Activated CD4-positive, alpha-beta T cell treated with anti-CD3 and anti-CD28 coated beads, Interleukin-2, amount 50 U/mL, for 24 hours (primary cell): ENCODE measurements around the gene ANXA10.
A peak's percentile ranks its signal among the peaks of the same experiment; 100 is the strongest.
"Not testable (repeated sequence)": the region's sequence is repeated elsewhere in the genome, so short reads cannot be mapped to it uniquely, and the experiment has no call there.

Experiments used
- DNase-seq, 2 donors: peaks; one replicate each; pipeline ENCODE4 v3.0.0-alpha.2; 2020; ENCODE audit warnings: low read depth in 1 of 2, low spot score in 1 of 2

The ANXA10 gene

DNA sequence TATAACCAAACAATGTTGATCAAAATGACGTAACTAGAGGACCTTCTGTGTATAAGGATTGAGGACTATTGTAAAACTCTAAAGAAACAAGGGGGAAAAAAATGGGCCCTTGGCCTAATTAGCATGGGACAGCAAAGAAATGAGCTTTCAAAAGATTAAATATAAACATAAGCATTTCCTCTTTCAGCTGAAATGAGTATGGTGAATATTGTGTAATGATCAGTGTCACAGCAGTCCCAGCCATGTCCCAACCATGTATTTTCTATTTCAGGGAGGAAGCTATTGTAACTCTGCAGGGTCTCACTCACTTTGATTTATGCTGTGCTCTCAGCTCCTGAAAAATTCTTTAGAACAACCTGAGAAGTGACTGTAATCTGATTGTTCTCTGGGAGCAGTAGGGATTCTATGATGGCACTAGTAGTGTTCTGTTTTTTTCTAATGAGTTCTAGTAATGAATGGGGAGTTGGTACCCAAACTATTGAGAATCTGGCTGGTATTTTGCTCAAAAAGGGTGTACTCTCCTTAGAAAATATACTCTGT lies 25.8 kb downstream of the ANXA10 start:
- no peak for DNase-seq

DNA sequence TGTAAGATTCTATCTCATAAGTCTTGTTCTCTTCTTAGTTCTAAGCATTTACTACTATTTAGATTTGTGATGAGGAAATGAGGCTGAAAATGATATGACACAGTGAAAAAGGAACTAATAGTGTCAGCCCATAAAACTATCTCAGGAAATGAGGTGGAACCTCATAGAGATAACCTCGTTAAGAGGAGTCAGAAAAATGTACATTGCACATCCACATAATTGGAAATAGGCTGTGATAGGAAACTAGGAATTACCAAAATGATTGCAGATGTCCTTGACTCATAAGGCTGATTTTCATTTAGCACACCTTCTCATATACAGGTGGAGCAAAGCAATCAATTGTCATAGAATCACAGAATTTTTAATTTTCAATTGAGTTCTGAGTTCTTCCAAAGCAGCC lies 26.8 kb downstream of the ANXA10 start:
- no peak for DNase-seq

DNA sequence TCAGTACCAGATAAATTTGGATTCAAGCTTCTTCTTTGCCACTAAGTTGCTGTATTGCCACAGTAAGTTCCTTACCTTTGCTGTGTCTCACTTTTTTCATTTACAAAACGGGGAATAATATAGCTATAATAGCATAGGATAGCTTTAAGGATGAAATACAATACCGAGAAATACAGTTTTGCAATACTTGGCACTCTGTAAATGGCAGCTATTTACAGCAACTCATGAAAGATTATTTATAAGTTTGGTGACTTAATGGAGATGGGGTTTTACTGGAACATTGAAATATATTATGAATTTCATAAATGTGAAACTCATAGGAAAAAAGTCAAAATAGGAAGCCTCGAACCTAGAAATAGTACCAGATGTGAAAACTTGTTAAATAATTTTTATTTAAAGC lies 27.6 kb downstream of the ANXA10 start:
- no peak for DNase-seq

DNA sequence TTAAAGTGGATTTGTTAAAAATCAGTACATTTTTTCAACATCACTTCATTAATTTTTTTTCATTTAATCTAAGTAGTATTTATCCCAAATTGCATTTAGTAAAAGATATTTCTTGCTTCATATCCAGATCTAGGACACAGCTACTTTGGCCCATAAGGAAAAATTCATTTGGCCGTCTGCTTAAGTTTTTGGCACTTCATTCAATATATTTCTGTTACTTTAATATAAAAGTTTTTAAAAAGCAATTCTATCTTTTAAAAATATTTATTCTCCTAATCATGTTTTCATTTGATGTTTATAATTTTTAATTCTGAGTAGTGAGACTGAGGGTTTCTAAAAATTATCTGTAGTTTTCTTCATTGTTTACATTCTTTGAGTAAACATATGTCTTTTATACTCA lies 28.5 kb downstream of the ANXA10 start:
- DNase-seq, result no peak

DNA sequence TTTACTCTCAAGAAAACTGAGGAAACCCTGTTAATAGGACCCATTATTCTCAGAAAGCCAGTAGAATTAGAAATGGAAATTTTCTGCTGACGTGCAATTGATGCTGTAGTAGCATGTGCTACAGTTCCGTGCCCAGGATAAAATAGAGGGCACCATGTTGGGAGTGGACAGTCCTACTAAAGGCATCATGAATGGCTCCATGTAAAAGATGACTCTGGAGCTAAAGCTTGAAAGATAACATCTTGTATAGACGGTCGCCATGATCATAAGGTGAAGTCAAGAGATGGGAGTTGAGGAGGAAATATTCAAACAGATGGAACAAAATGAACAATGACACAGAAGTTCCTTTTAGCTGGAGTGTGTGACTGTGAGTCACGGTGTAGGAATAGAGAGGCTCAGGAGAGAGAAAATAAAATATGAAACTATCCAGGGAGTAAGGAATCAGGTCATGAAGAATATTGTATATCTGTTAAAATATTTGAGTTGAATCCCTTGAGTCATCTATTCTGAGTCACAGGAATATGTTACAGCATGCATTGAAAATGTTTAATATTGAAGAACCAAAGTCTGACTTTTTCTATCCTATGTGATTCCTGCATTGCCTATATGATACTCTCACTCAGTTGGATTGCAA lies 31.8 kb downstream of the ANXA10 start:
- DNase-seq, result no peak

DNA sequence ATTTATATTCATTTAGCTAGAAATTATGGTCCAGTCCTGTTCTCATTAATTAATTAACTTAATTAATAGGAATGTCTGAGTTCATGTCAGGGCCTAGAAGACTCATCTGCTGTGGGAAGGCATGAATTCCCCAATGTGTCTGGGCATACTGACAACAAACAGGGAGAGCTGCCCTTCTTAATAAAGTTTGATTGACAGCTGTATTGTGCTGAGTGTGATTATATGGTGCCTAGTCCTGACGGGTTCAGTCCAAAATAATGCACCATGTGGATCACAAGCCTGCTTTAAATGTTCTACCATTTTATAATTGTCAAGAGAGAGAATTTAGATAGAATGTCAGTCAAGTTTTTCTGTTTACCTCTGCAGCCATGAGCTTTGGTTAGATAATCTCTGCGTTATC lies 34.6 kb downstream of the ANXA10 start:
- no peak for DNase-seq

DNA sequence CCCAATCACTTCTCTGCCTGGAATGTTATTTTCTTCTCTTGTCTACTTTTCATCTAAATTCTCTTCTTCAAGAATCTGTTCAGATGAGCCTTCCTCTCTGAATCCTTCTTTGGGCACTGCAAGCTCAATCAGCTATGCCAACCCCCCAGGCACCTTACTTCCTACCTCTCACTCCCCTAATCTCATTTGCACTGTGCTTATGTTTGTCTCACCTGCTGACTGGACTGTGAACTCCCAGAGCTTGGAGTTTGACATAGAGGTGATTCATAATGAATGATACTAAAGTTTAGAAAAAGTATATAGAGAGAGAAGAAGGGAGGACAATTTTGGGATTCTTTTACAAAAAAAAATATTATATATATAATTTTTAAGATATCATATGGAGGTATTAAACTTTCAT lies 36.3 kb downstream of the ANXA10 start:
- no peak for DNase-seq

DNA sequence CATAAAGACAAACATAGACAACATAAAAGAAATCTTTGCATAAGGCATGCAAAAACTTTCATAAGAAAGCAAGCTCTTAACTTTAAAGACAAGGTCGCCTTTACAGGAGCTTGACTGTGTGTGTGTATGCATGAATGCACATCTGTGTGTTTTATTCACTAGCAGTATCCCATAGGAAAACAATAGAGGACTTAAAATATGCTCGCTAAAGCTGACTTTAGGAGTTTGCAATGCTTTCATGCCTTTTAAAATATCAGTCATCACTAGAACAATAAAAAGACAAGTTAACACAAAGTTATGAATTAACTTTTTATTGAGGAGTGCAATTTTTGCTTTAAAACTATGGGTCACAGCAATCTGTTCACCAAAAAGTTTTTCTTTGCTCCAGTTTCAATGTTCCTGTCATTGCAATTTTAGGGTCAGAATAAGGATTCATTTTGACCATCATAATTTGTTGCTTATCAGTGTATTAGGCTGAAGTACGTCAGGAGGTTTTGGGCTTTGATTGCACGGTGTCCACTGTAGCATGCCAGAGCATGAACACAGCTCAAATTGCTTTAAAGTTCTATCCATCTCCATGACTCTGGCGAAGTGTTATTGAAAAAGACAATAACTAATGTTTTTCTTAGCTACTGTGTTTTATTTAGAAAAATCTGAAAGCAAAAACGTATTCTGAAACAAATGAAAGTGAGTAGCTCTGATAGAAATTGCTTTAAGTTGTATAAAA lies 36.9 kb downstream of the ANXA10 start:
- no peak for DNase-seq

DNA sequence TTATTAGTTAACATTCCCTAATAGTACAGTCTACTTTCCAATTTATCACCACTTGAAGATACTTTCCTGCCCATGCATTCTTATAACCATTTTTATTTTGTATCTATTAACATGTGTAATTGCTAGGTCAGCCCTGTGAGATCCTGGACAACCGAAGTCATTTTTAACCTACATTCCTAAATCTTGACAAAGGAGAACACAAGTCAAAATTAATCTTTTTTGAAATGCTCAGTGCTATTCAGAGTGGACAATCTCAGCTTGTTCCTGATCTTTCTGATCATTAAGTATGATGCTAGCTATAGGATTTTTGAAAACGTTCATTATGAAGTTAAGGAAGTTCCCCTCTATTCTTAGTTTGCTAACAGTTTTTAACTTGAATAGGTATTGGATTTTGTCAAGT lies 37.5 kb downstream of the ANXA10 start:
- no peak for DNase-seq

DNA sequence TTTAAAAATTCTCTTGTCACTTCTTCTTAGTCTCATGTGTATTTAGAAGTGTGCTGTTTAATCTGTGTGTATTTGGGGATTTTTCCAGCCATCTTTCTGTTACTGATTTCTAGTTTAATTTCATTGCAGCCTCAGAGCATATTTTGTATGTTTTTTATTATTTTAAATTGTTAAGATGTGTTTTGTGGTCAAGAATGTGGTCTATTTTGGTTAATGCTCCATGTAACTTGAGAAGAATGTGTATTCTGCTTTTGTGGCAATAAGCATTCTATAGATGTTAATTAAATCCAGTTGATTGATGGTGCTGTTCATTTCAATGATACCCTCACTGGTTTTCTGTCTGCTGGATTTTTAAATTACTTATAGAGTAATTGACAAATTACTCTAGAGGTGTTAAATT lies 38.9 kb downstream of the ANXA10 start:
- no peak for DNase-seq

DNA sequence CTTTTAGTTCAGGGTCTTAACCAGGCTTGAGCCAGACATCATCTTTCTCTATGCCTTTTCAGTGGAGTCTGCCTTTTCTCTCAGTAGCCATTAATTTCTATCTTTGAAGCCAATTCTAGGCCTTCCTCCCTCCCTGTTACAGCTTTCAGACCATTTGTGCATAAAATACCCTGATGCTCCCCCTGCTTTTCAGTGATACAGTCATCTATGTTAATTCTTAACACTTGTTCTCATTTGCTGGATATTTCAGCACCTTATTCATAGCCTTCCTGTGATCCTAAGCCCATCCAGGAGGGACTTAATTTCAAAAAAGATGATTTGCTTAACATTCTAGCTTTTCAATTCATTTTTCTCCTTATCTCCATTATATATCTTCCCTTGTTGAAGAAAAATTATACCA lies 42.3 kb downstream of the ANXA10 start:
- no peak for DNase-seq

DNA sequence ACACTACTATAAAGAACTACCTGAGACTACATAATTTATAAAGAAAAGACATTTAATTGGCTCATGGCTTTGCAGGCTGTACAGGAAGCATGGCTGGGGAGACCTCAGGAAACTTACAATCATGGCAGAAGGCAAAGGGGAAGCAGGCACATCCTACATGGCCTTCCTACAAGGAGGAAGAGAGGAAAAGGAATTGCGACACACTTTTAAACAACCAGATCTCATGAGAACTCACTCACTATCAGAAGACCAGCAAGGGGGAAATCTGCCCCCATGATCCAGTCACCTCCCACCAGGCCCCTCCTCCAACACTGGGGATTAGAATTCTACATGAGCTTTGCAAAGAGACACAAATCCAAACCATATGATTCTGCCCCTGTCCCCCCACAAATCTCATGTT lies 43.5 kb downstream of the ANXA10 start:
- DNase-seq, result not testable (repeated sequence)

DNA sequence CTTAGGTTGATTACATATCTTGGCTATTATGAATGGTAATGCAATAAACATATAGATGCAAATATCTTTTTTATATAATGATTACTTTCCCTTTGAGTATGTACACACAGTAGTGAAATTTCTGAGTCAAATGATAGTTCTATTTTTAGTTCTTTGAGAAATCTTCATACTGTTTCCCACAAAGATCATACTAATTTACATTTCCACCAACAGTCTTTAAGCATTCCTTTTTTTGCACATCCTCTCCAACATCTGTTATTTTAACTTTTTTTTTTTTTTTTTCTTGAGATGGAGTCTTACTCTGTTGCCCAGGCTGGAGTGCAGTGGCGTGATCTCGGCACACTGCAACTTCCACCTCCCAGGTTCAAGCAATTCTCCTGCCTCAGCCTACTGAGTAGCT lies 45.4 kb downstream of the ANXA10 start:
- not testable (repeated sequence) for DNase-seq

DNA sequence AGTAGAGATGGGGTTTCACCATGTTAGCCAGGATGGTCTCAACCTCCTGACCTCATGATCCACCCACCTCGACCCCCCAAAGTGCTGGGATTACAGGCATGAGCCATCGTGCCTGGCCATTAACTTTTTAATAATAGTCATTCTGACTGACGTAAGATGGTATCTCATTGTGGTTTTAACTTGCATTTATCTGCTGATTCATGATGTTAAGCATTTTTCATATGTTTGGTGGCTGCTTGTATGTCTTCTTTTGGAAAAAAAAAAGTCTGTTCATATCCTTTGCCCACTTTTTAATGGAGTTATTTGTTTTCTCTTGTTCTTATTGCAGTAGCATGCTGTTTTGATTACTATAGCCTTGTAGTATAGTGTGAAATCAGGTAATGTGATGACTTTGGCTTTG lies 45.8 kb downstream of the ANXA10 start:
- no peak for DNase-seq

DNA sequence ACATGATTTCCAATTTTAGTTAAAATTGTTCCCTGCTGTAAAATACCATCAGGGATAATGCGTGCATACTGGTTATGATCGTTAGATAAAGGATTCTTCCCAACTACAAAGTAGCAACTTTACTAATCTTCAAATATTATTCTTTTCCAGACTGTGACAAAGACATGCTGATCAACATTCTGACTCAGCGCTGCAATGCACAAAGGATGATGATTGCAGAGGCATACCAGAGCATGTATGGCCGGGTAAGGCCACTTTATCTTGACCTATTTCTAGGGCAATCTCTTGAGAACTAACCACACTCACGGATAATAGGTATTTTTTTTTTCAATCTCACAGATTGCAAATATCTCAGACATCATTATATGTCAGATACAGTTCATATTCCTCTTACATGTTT lies 47.0 kb downstream of the ANXA10 start:
- no peak for DNase-seq

DNA sequence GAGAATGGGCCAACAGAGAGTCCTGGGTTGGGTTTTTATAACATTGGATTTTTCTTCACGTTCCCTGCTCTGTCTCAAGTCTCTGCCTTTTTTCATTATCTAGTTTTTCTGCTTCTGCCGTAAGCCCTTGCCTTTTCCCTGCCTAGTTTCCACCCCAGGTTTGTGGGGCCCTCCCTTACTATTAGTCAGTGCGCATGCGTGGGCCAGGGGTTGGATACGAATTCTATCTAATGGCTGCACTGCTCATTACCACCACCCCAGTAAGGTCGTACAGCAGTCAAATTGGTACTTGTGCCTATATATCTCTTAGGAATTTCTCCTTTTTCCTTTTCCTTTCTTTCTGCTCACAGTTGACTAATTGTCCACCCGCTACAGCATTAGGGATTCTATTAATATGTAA lies 49.4 kb downstream of the ANXA10 start:
- DNase-seq, result no peak

DNA sequence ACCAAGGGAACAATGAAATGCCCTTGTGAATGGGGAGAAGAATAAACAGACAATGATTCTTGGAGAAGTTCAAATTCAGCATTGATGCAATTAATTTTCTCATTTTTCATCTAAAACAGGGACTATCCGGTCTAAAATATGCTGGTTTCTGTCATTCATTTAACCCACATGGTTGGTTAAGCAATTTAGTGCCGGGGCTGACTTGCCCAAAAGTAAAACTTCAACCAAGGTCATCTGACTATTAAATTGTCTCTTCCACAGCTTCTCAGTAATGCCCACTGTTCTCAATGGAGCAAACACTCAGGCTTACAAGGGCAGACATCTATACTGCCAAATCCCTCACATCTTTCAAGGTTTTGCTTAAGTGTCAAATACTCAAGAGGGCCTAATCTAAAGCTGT lies 51.3 kb downstream of the ANXA10 start:
- no peak for DNase-seq

DNA sequence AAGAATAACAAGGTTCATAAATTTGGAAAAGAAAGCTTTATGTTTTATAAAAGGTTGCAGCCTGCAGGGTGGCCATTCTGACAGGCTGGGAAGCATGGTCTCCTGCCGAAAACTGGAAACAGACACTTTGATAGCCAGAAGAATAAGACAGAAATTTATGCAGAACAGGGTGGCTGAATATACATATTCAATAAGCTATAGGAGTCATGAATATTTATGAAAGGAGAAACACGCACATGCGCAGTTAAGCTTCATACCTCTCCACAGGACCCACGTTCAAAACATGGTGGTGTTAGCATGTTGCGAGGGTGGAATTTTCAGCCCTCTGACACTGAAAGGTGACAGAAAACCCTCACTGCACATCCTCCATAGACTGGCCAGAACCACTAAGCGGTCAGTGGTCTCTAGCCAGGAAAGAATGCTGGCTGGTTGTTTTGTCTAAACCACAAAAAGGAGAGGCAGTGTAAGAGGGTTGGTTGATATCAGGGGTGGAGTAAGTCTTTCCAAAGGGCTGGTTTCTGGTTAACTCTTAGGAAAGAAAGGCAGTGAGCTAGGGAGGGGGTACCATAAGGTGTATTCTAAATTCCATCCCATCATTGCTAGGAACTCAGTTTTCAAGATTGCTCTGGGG lies 58.2 kb downstream of the ANXA10 start:
- no peak for DNase-seq

DNA sequence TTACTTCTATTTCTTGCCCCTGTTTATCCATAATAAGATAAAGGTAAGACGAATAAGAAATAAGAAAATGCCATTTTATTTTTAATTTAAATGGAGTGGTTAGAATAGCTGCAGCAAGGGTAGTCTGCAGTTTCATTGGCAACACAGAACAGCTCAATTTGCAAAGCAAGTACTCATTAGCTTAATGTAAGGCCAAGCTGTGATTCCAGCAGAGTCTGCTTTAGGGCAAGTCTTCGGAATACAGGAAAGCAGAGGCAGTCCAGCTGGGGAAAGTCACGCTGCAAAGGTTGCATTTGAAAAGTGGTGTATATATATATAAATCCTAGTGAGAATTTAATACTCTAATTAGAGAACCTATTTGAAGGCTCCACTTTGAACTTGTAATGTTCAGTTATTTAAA lies 59.0 kb downstream of the ANXA10 start:
- no peak for DNase-seq

DNA sequence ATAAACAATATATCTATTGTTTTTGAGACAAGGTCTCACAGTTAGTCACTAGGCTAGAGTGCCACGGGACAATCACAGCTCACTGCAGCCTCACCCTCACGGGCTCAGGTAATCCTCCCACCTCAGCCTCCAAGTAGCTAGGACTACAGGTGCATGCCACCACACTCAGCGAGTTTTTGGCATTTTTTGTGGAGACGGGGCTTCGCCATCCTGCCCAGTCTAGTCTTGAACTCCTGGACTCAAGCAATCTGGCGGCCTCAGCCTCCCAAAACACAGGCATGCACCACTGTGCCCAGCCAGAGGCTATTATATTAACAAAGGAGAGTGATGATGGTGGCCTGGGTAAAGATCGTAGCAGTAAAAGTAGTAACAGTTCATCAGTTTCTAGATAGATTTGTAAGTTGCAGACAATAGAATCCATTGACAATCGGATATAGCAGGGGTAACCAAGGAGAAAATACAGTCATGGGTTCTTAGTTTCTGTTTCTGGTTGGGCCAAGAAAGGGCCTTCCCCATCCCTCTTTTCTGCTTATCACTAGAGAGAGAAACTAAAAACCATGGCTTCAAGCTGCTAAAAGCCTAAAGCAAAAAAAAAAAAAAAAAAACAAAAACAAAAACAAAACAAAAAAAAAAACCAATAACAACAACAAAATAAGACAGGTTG lies 60.6 kb downstream of the ANXA10 start:
- DNase-seq, result no peak

DNA sequence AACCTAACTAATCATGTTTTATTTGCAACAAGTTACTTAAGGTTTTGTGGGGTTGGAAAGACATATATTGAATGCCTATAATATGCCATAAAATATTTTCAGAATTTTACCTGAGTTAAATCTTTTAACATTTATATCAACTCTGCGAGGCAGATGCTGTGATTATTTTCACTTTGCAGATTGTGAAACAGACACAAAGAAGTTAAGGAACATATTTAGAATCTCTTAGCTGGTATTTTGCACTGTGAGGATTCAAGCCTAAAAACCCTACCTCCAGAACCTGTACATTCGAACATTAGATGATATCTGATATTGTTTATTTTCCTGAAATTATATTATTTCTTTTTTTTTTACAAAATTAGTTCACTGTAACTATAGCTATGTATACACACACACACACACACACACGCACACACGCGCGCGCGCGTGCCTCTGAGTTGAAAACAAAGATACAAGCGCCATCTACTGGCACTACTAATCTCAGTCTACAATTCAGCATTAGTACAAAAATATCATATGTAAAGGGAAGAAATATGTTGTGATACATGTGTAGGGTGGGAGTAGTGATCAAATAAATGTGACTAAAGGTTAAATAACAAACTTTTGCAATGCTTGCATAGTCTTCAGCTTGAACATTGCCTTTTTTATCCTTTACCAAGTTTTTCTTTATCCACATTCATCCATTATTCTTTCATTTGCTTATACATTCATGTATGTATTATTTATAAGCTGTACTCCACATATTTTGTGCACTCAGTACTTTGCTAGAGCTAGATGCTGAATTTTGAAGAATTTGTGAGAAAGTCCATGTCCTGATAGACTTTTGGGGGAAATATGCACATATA lies 61.5 kb downstream of the ANXA10 start:
- peak; percentile 1 to 42 for DNase-seq
